ENCODE data around the gene IL36G. TPM values are rescaled to one million over a fixed set of nuclear protein-coding genes. Genes with fewer than 3 reads are reported as not detected.

The IL36G gene
- total and polyA plus RNA-seq, 9 of the 15 experiments (the other 6 are each of a cell fraction or from before 2014, with no cell fraction given) = not detected

DNA sequence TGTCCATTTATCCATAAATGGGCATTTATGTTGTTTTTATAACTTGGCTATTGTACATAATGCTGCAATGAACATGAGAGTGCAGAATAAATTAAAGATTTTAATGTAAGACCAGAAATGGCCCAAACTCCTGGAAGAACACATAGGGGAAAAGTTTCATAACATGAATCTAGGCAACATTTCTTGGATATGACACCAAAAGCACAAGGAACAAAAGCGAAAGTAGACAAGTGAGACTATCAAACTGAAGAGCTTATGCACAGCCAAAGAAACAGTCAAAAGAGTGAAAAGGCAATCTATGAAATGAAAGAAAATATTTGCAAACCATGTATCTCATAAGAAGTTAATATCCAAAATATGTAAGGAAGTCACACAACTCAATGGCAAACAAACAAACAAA, 33.3 kb downstream of the IL36G start:
- ATAC-seq = no peak
- no peaks in the 10 kb centered on the region for H3K27me3 ChIP-seq (ENCODE audit: control insufficient read depth in 2 of 2, insufficient read depth in 2 of 2, low read length in 2 of 2)
- in situ Hi-C loops (cut with MboI) (no loop called here), intact Hi-C loops (cut with micrococcal nuclease) (no loop called here)
- no peak overlapping the region for H3K27ac ChIP-seq (ENCODE audit: extremely low read depth, low read depth, low read length)
- peak overlapping the region; percentile 21 for H2AFZ ChIP-seq (ENCODE audit: low read depth, low read length)
- no peak for DNase-seq (ENCODE audit: extremely low read depth in 1 of 4, low spot score in 3 of 4)
- no peak for TF ChIP-seq NR1H2 (CRISPR knock-in tag; IDR thresholded peaks at IDR 0.05)
- TF ChIP-seq ZNF41 (CRISPR knock-in tag; conservative IDR thresholded peaks at IDR 0.05) = peak; percentile 98
- TF ChIP-seq CTBP1 (IDR thresholded peaks at IDR 0.05; ENCODE audit: borderline replicate concordance) = no peak
- TF ChIP-seq POLR2G (IDR thresholded peaks at IDR 0.05; ENCODE audit: low read depth, low read length) = no peak
- TF ChIP-seq, protein P1, sequence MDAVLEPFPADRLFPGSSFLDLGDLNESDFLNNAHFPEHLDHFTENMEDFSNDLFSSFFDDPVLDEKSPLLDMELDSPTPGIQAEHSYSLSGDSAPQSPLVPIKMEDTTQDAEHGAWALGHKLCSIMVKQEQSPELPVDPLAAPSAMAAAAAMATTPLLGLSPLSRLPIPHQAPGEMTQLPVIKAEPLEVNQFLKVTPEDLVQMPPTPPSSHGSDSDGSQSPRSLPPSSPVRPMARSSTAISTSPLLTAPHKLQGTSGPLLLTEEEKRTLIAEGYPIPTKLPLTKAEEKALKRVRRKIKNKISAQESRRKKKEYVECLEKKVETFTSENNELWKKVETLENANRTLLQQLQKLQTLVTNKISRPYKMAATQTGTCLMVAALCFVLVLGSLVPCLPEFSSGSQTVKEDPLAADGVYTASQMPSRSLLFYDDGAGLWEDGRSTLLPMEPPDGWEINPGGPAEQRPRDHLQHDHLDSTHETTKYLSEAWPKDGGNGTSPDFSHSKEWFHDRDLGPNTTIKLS (IDR thresholded peaks at IDR 0.05; ENCODE audit: borderline replicate concordance, low read depth) = no peak
- no peak for TF ChIP-seq ZNF143 (CRISPR knock-in tag; IDR thresholded peaks at IDR 0.05)
- TF ChIP-seq FOXM1 (IDR thresholded peaks at IDR 0.05; ENCODE audit: low read depth) = no peak
- TF ChIP-seq FOXM1 (CRISPR knock-in tag; IDR thresholded peaks at IDR 0.05; ENCODE audit: low read depth) = no peak
- peaks cover 4 to 19% of the 10 kb centered on the region in 2 experiments for H3K4me1 ChIP-seq (replicated peaks in 1 of 2; ENCODE audit: control insufficient read depth in 2 of 2, insufficient read depth in 2 of 2, low read length in 2 of 2)
- H4K20me1 ChIP-seq (replicated peaks; ENCODE audit: control insufficient read depth, insufficient read depth, low read length) = no peaks in the 10 kb centered on the region
- CTCF ChIA-PET (ENCODE audit: low intra/inter-chr PET ratio) = no interaction called here
- POLR2A ChIA-PET = no interaction called here
- no peak overlapping the region for H3K4me2 ChIP-seq (ENCODE audit: insufficient read depth, low read length)
- H3K9me1 ChIP-seq (ENCODE audit: control insufficient read depth, insufficient read depth, low read length) = no peaks in the 10 kb centered on the region
- H3K79me2 ChIP-seq (ENCODE audit: control insufficient read depth, insufficient read depth, low read length) = no peaks in the 10 kb centered on the region
- no peak overlapping the region for H3K4me3 ChIP-seq
- BruUV-seq (replicated peaks) = no TSS peak
- no peak for FAIRE-seq
- no peak overlapping the region for H3K9ac ChIP-seq (ENCODE audit: insufficient read depth in 1 of 2, low read depth in 2 of 2, low read length in 2 of 2)
- 92% methylated on average over 1 of the region's 1 CpG for WGBS (ENCODE audit: insufficient coverage, low coverage, missing lambda C conversion rate)
- no peaks in the 10 kb centered on the region for H3K36me3 ChIP-seq (ENCODE audit: control insufficient read depth, insufficient read depth, low read length)
- peaks cover 3% of the 10 kb centered on the region; the same call in 1 of the 2 replicates for H3K9me3 ChIP-seq (replicated peaks; ENCODE audit: control insufficient read depth, insufficient read depth, low read depth, low read length)

Data from K562 (cell line).